ENCODE data around the gene SKAP2.

- TF ChIP-seq EZH2 (IDR thresholded peaks at IDR 0.05; ENCODE audit: low read length, unreplicated experiment) (no peak), CTCF (conservative IDR thresholded peaks at IDR 0.05; ENCODE audit: low read depth, low read length) (no peak)
These were observed 238.2 kb downstream of the SKAP2 start for GRCh38 chr7:26626156-26626555.
